ENCODE data around the gene ADGRV1.

The ADGRV1 gene

DNA sequence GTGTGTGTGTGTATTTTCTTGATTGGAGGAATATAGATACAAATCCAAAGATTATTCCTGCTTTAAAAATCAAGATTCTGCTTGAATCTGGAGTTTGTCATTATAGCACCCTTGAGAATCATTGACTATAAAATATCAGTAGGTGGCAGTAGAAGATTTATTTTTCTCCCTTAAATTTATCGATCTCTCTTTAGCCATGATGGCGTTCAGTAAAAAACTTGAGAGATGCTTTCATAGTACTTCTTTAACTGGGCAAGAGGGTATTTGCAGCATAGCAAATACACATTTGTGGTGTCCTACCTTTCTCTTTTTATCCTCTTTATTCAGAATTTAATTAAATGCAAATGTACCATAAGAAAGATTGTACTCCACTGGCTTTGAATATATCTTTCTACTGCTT lies 307.7 kb downstream of the ADGRV1 start:
- H3K9me3 ChIP-seq (ENCODE audit: control insufficient read depth, insufficient read depth, low read depth, low read length), result no peaks in the 10 kb centered on the region
- no peaks in the 10 kb centered on the region for H3K4me1 ChIP-seq (ENCODE audit: control insufficient read depth, insufficient read depth, low read length)
- TF ChIP-seq ZNF654 (tag by site-specific recombination; IDR thresholded peaks at IDR 0.05; ENCODE audit: low read depth) (peak; percentile 84), ZNF544 (tag by site-specific recombination; IDR thresholded peaks at IDR 0.05) (no peak), ZBTB17 (tag by site-specific recombination; IDR thresholded peaks at IDR 0.05) (0 out of 2 replicates have a peak, but pooled peaks have one; percentile 26)
- CTCF ChIA-PET, result interaction anchor here (0.6 to 4.9 kb wide), 25 partner anchors 9 to 559 kb away, joined by 3 to 50 read pairs (median 4); partner anchors contain the start of gene ARRDC3
- POLR2A ChIA-PET, result no interaction called here
- no peak overlapping the region for H3K4me3 ChIP-seq (ENCODE audit: low read depth, low read length)
- H3K27ac ChIP-seq (ENCODE audit: extremely low read depth, low read depth, low read length), result no peak overlapping the region
- H3K36me3 ChIP-seq (ENCODE audit: control insufficient read depth in 2 of 2, insufficient read depth in 1 of 2, low read length in 2 of 2), result no peaks in the 10 kb centered on the region; a peak in 1 of 3 replicates

DNA sequence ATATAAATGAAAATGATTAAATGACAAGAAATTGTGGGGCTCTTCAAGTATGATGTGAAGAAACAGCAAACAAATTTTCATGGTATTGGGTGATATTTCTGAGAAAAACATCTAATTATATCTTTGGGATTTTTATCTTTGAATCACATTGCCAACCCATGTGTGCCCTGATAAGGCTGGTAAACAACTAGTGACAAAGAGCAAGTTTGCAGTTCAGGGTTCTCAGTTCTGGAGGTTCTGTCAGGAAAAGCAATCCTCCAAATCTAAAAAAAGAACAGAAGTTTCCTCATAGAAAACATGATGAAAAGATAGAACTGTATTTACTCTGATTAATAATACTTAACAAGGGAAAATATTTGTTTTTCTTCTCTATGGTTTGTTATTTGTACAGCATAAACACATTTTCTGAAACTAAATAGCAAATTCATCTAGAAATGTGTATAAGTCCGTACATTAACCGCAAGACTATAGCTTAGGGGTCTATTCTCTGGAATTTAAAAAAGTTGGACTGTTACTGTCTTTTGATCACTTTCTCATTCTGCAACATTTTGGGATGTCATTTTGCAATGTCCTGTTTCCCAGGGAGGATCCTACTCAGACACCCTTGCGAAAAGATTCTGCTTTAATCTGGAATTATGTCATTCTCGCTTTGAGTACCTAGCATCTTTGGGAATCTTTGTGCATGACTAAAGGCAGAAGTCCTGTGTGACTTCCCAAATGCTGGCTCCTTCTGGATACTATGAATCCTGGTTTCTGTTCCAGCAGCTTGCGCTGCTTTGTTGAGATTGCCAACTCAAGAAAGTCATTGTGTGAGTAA lies 308.5 kb downstream of the ADGRV1 start:
- POLR2A ChIA-PET, result no interaction called here
- no peak overlapping the region for H3K27ac ChIP-seq (ENCODE audit: extremely low read depth, low read depth, low read length)
- TF ChIP-seq ZNF785 (tag by site-specific recombination; IDR thresholded peaks at IDR 0.05), result no peak
- CTCF ChIA-PET, result interaction anchor here (0.6 to 4.9 kb wide), 17 partner anchors 8 to 742 kb away, joined by 3 to 50 read pairs (median 3); partner anchors contain the start of gene ARRDC3
- no peaks in the 10 kb centered on the region for H3K9me3 ChIP-seq (ENCODE audit: control insufficient read depth, insufficient read depth, low read depth, low read length)
- H3K4me1 ChIP-seq (ENCODE audit: control insufficient read depth, insufficient read depth, low read length), result no peaks in the 10 kb centered on the region
- H3K36me3 ChIP-seq (ENCODE audit: control insufficient read depth in 2 of 2, insufficient read depth in 1 of 2, low read length in 2 of 2), result no peaks in the 10 kb centered on the region; a peak in 1 of 3 replicates
- no peak overlapping the region for H3K4me3 ChIP-seq (ENCODE audit: low read depth, low read length)

DNA sequence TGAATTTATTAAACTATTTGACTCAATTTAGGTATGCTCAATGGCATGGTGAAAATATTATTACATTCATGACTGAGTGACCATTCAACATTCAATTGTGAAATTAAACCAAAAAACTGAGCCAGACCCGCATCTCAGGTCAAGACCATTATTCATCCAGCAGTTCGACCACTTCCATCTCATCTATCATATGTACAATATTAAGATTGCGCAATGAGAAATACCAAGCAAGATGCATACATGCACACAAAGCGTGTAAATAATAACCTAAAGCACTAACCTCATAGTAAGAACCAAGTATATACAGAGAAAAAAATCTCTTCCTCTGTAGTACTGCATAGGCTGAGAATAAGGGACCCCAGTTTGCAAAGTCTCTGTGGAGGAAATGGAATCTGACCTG lies 310.2 kb downstream of the ADGRV1 start:
- no peak for TF ChIP-seq ZNF23 (tag by site-specific recombination; IDR thresholded peaks at IDR 0.05; ENCODE audit: borderline replicate concordance)
- TF ChIP-seq ZNF146 (tag by site-specific recombination; IDR thresholded peaks at IDR 0.05), result no peak
- TF ChIP-seq ZNF610 (tag by site-specific recombination; IDR thresholded peaks at IDR 0.05; ENCODE audit: borderline replicate concordance), result no peak
- TF ChIP-seq ZNF157 (tag by site-specific recombination; IDR thresholded peaks at IDR 0.05), result no peak
- TF ChIP-seq ZNF211 (tag by site-specific recombination; IDR thresholded peaks at IDR 0.05; ENCODE audit: low read depth), result no peak
- TF ChIP-seq MYNN (tag by site-specific recombination; IDR thresholded peaks at IDR 0.05; ENCODE audit: borderline replicate concordance), result no peak
- no peak for TF ChIP-seq GLIS2 (tag by site-specific recombination; IDR thresholded peaks at IDR 0.05)
- no peak for TF ChIP-seq ZNF768 (tag by site-specific recombination; IDR thresholded peaks at IDR 0.05)
- no peak for TF ChIP-seq HOXC10 (CRISPR knock-in tag; IDR thresholded peaks at IDR 0.05)
- ChIA-PET POLR2A (no interaction called here), CTCF (interaction anchor here (0.9 to 3.1 kb wide), 2 partner anchors 354 to 515 kb away, joined by 3 to 10 read pairs; partner anchors contain the start of gene ARRDC3)
- Histone ChIP-seq H3K27ac (ENCODE audit: extremely low read depth, low read depth, low read length) (no peak overlapping the region), H3K9me3 (ENCODE audit: control insufficient read depth, insufficient read depth, low read depth, low read length) (no peaks in the 10 kb centered on the region), H3K36me3 (ENCODE audit: control insufficient read depth in 2 of 2, insufficient read depth in 1 of 2, low read length in 2 of 2) (no peaks in the 10 kb centered on the region; a peak in 1 of 3 replicates), H3K4me3 (ENCODE audit: low read depth, low read length) (no peak overlapping the region), H3K4me1 (ENCODE audit: control insufficient read depth, insufficient read depth, low read length) (no peaks in the 10 kb centered on the region)

DNA sequence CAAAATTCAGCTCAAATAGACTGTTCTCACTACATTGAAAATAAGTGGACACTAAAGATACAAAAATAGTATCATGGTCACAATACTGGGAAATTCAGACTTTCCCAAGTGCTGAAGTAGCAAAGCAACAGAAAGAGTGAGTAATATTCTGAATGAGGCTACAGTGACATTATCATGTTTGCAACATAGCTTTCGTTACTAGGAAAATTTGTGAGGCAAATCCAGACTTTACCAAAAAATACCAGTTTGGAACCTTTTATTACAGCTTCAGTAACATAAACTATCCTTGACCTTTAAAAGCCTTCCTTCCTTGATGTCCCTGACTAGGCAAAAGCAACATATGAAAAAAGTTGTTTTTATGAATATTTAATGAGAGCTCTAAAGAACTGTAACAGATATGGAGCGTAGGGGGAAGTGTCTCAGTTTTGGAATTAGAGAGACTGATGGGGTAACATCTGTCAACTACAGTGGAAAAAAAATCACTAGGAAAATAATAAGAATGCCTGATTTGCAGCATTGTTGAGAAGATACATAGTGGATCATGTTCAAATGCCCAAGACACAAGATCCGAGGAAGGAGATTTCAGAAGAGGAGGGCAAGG lies 312.9 kb downstream of the ADGRV1 start:
- TF ChIP-seq ZNF354C (tag by site-specific recombination; IDR thresholded peaks at IDR 0.05; ENCODE audit: borderline replicate concordance, low read depth) (no peak), WT1 (tag by site-specific recombination; IDR thresholded peaks at IDR 0.05) (no peak), ZNF24 (tag by site-specific recombination; IDR thresholded peaks at IDR 0.05) (no peak), ZNF184 (tag by site-specific recombination; IDR thresholded peaks at IDR 0.05) (no peak), ZBTB26 (tag by site-specific recombination; optimal IDR thresholded peaks at IDR 0.05) (no peak), PRDM1 (tag by site-specific recombination; IDR thresholded peaks at IDR 0.05) (no peak), ZNF510 (tag by site-specific recombination; IDR thresholded peaks at IDR 0.05; ENCODE audit: insufficient replicate concordance) (no peak), ZNF341 (tag by site-specific recombination; IDR thresholded peaks at IDR 0.05; ENCODE audit: low read depth) (no peak), ZNF302 (tag by site-specific recombination; IDR thresholded peaks at IDR 0.05; ENCODE audit: low read depth) (no peak), REPIN1 (tag by site-specific recombination; IDR thresholded peaks at IDR 0.05; ENCODE audit: low read depth) (no peak)
- Histone ChIP-seq H3K9me3 (ENCODE audit: control insufficient read depth, insufficient read depth, low read depth, low read length) (no peaks in the 10 kb centered on the region), H3K27ac (ENCODE audit: extremely low read depth, low read depth, low read length) (no peak overlapping the region), H3K4me3 (ENCODE audit: low read depth, low read length) (no peak overlapping the region), H3K36me3 (ENCODE audit: control insufficient read depth in 2 of 2, insufficient read depth in 1 of 2, low read length in 2 of 2) (no peaks in the 10 kb centered on the region; a peak in 1 of 3 replicates), H3K4me1 (ENCODE audit: control insufficient read depth, insufficient read depth, low read length) (no peaks in the 10 kb centered on the region)
- ChIA-PET POLR2A (interaction anchor here (0.7 kb wide), 1 partner anchor 510 kb away, joined by 3 read pairs; no protein-coding TSS in a partner anchor), CTCF (interaction anchor here (0.6 to 3.1 kb wide), 5 partner anchors 10 to 548 kb away, joined by 3 to 10 read pairs (median 4); partner anchors contain the start of gene ARRDC3)
